Inflammatory macrophage treated with lipopolysaccharide for 1 hour (primary cell): Measurements from ENCODE around the gene DCAF8.

ENCODE experiments used
- DNase-seq, 2 donors: peaks; one replicate each; pipeline ENCODE4 v3.0.0-alpha.2; 2020 to 2022

The DCAF8 gene

GRCh38 chr1:160204526-160205241 is 57.7 kb downstream of the DCAF8 start:
- DNase-seq: peak; percentile 89 to 95

DNA sequence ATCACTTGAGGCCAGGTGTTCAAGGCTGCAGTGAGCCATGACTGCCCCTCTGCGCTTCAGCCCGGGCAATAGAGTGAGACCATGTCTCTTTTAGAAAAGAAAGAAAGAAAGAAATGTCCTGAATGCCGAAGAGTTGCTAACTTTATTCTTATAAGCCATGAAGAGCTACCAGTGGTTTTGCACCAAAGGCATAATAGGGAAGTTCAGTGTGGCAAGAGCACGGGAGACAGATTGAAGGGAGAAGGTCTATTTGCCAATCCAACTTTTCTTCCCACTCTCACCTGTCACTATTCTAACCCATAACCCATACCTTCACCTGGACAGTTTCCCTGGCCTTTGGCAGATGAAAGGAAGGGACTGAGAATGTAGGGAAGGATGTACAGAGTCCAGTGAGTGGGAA is 61.6 kb downstream of the DCAF8 start:
- DNase-seq: peak in 1 of 2 donors; percentile 34

DNA sequence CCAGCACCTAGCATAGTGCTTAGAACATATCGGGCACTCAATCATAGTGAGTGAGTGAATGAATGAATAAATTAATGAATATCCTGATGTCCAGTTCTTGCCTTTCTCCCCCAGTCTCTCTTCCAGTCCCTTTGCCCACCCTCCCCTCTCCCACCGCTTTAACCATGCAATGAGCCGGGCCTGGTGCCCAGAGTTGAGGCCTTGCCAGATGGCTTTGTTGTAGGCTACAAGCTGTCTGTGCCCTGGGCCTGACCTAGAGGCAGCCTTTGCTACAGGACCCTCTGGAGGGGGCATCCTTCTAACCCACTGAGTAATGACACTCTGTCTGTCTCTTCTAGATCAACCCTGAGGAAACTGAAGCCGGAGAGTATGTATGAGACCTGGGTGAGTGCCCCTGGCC is 65.1 kb downstream of the DCAF8 start:
- no peak for DNase-seq

GRCh38 chr1:160196143-160196542 is 66.2 kb downstream of the DCAF8 start:
- no peak for DNase-seq

DNA sequence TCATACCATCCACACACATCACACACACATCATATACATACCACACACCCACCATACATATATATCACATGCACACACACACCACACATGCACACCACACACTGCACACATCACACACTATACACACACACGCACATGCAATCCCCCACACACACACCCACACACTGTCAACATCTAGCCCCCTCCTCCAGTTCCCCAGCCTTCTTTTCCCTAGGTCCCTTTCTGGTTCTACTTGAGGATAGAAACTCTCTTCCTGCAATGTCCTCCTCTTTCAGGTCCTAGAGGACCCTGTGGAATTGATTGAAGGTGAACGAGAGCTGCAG is 67.7 kb downstream of the DCAF8 start:
- no peak for DNase-seq

- no peak for DNase-seq
Measured at GRCh38 chr1:160193832-160194736, 68.3 kb downstream of the DCAF8 start.

- peak; percentile 73 to 99 for DNase-seq
Measured at GRCh38 chr1:160193091-160193819, 69.1 kb downstream of the DCAF8 start.

DNA sequence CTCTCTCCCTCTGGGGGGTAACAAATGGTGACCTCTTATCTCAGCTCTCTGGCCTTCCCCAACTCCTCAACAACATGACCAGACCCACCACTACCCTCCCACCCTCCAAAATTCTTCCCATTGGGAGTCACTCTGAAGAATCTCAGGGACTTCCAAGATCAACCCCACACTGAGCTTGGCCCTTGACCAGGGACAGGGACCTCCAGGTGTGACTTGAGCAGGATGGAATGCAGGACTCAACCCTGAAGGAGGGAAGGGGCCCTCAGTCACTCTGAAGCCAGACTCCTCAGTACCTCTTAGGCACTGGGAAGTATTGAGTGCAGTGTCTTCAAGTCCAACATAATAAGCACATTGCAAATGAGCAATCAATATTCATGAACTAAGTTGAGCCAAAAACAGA is 70.1 kb downstream of the DCAF8 start:
- DNase-seq: no peak

DNA sequence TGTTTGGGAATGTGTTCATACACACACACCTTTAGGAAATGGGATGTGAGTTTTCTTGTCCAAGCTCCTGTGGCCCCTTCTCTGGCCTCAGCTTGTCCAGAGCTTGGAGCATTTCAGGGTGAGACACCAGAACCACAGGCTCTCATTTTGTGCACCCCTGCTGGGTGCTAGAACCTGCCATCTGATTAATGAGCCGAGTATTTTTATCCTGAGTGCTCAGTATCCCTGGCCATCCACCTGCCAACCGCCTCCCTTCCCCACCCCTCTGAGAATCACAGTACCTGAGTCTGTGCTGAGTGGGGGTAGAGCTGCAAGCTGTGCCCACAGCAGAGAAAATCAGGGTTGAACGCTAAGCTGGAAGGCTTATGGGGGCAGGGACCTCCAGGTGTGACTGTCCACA is 70.6 kb downstream of the DCAF8 start:
- DNase-seq: no peak

DNA sequence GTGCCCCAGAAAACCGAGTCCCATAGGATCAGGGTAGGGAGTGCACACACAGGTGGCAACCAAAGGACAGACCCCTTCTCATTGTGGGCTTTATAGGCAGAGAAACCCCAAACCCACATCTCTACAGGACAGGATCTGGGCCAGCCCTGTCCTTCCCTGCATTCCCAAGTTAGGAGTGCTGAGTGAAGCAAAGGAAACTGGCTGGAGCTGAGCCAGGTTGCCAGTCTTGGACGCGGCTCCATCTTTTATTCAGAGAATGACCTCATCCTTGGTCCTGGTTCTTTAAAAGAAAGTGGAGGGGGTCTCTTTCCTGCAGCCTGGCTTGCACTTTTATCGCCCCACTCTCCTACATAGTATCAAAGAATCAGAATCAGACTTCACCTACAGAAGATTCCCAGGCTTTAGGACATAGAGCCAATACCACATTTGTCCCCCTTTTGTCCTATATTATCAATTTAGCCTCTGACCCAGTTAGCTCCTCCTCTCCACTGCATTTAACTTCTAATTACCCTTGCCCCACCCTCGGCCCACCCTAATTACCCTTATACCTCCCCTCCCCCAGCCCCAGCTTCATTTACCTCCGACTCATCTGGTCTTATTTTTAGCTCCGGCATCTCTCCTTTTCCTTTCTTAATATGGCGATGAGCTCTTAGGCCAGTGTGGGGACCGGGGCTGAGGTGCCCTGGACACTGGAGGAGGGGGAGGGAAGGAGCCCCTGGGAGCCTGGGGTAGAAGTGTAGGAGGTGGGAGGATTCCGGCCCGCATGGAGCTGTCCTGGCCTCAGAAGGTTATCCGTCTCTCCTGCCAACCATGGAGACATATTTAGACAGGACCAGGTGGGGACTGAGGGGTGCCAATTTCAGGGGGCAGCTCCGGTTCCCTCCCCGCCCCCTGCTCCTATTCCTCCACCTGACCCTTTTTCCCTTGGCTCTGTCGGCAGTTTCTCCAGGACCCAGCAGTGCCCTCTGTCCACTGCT is 72.4 kb downstream of the DCAF8 start, which contains the start of gene CASQ1:
TSS of gene CASQ1 (plus strand) at position 927 of the 977 bp plus-strand sequence. CDS start 177 bp downstream, outside the sequence.
- DNase-seq: no peak

DNA sequence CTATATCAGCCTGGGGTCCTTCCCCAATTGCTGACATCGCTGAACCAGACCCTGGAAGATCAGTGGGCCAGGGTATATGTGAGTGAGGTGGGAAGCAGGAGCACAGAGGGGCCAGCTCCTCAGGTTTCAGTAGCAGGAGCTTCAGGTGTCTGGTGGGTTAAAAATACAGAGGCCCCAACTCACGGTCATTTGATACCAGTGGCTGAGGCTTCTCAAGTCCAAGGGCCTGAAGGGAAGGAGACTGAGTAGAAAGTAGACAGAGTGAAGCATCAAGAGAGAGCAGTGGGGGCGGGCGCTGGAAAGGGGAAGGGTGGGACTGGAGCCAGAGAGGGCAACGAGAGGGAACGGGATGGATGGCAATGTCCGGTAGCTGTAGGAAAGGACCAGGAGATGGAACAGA is 74.0 kb downstream of the DCAF8 start:
- DNase-seq: no peak

GRCh38 chr1:160187407-160187806 is 74.9 kb downstream of the DCAF8 start:
- DNase-seq: no peak

DNA sequence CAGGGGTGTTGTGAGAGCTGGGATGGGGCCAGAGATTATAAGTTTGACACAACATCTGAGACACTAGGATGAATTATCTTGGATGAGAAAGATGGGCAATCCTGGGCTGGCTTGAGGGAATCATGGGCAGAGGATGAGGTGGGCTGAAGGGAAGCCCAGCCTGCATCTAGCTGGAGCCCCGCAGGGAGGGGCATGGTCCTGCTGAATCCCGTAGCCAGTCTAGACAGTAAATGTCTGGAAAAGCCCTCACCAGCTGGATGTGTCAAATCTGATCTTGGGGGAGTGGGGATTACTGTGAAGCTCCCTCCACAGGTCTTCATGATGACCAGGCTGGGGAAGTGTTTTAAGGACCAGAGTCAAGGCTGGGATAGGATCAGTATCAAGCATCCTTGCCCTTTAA is 75.6 kb downstream of the DCAF8 start:
- no peak for DNase-seq

- no peak for DNase-seq
Measured at GRCh38 chr1:160186246-160186645, 76.1 kb downstream of the DCAF8 start.

GRCh38 chr1:160179336-160179735 is 83.0 kb downstream of the DCAF8 start:
- no peak for DNase-seq

GRCh38 chr1:160178731-160179130 is 83.6 kb downstream of the DCAF8 start:
- peak in 1 of 2 donors; percentile 32 for DNase-seq

DNA sequence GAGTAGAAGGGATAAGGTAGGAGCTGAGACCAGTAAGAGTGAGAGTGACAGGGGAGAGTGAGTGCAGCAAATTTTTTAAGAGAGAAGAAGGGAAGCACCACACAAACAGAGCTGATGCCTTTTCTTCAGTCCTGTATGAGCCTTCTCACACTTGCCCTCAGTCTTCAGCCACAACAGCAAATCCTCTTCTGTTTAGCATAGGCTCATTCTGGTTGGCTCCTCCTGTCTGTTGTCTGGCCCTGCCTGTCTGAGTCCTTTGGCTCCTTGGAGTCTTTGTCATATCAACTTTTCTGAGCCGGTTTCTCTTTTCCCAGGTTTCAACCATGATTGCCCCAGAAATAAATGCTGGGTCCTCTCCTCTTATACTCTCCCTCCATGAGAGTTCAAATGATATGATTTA is 84.7 kb downstream of the DCAF8 start:
- DNase-seq: no peak

DNA sequence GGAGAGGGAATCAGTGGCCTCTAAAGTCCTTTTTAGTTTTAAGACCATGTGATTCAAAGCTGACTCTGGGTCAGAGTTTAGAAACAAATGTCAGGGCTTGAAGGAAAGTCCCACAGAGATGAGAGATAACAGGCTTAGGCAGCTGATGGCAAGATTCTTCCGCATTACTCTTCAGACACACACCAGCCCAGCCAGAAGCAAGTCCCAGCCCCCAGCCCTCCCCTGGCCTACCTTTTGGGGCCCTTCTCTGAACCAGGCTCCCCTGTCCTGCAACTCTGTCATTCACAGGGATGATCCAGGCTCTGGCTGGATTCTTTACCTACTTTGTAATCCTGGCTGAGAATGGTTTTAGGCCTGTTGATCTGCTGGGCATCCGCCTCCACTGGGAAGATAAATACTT is 85.1 kb downstream of the DCAF8 start:
- DNase-seq: no peak

- DNase-seq: no peak
Measured at GRCh38 chr1:160171980-160172379, 90.4 kb downstream of the DCAF8 start.

- no peak for DNase-seq
Measured at GRCh38 chr1:160171354-160171753, 91.0 kb downstream of the DCAF8 start.

GRCh38 chr1:160169553-160170399 is 92.6 kb downstream of the DCAF8 start:
- DNase-seq: peak in 1 of 2 donors; percentile 39
